A673 (cell line): ENCODE data around the gene HOXC13.

Source experiments
- CTCF ChIP-seq: fragments of 300-800, 200-600 bp; sonication (generic); conservative IDR thresholded peaks from 2 replicates; pipeline ENCODE4 v1.5.1; 2017; ENCODE audit warnings: low read depth, mild to moderate bottlenecking, antibody characterized with exemption, low read length, moderate library complexity, mixed read lengths
- EZH2 ChIP-seq: fragments of 200-600 bp; sonication (generic); IDR thresholded peaks from 2 replicates; pipeline ENCODE4 v1.6.1; 2017; ENCODE audit warnings: borderline replicate concordance, low read depth, mild to moderate bottlenecking, mixed read lengths, antibody characterized with exemption, low read length; ENCODE audit not compliant: poor library complexity, severe bottlenecking

GRCh38 chr12:53994264-53995001, 55.8 kb downstream of the HOXC13 start:
- TF ChIP-seq CTCF (no peak), EZH2 (no peak)
